GM12891 (cell line): ENCODE measurements around the gene UNC5A.

ENCODE experiments used
- PAX5 ChIP-seq: IDR thresholded peaks from 2 replicates; pipeline ENCODE4 v1.6.1; 2011; ENCODE audit warnings: low read length, moderate library complexity, mild to moderate bottlenecking; ENCODE audit not compliant: insufficient read depth, severe bottlenecking
- POLR2A ChIP-seq: IDR thresholded peaks from 2 replicates; pipeline ENCODE4 v1.6.1; 2011; ENCODE audit warnings: low read depth, low read length, control low read depth
- POLR2AphosphoS5 ChIP-seq: IDR thresholded peaks from 2 replicates; pipeline ENCODE4 v1.6.1; 2011; ENCODE audit warnings: low read depth, low read length, control low read depth
- TAF1 ChIP-seq: IDR thresholded peaks from 2 replicates; pipeline ENCODE4 v1.6.1; 2011; ENCODE audit warnings: low read depth, low read length, control low read depth

GRCh38 chr5:176797456-176798050 is 12.8 kb upstream of the UNC5A start:
- no peak for TF ChIP-seq POLR2AphosphoS5
- TF ChIP-seq POLR2A, result no peak
- no peak for TF ChIP-seq TAF1
- no peak for TF ChIP-seq PAX5
